ENCODE results near the gene SPTLC3. TPM values are rescaled to one million over a fixed set of nuclear protein-coding genes. Genes with fewer than 3 reads are reported as not detected.

The SPTLC3 gene
- polyA plus RNA-seq, 1 of the 3 experiments (the other 2 are of a cell fraction): 0.02 TPM

DNA sequence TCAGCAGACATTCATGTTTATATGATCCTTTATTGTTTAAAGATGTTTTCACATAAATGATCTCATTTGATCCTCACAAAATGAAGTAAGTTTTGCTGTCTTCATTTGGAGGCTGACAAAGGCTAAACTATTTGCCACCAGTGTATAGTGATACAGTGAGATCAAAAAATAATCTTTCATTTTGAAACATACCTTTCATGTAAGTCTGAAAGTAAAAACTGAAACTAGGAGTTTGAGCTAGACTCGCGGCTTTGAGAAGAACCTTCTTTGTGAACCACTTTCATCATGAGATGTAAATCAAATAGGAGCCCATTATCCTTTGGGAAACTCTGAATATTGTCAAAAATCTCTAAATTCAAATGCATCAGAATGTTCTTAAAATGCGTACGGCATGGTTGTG lies 40.3 kb upstream of the SPTLC3 start:
- DNase-seq: no peak
- POLR2A ChIA-PET: no interaction called here
- Histone ChIP-seq H3K27ac (ENCODE audit: low read depth in 2 of 2, low read length in 1 of 2) (no peak overlapping the region), H2AFZ (ENCODE audit: low read depth) (no peak overlapping the region), H3K79me2 (ENCODE audit: insufficient read depth) (no peaks in the 10 kb centered on the region), H4K20me1 (ENCODE audit: insufficient read depth) (no peaks in the 10 kb centered on the region), H3F3A (replicated peaks; ENCODE audit: insufficient read depth) (no peaks in the 10 kb centered on the region), H3K9ac (no peak overlapping the region), H3K4me2 (no peak overlapping the region), H3K9me2 (no peaks in the 10 kb centered on the region), H3K9me3 (no peaks in the 10 kb centered on the region), H3K4me1 (ENCODE audit: control insufficient read depth in 1 of 2, insufficient read depth in 2 of 2, low read depth in 1 of 2, low read length in 1 of 2) (no peaks in the 10 kb centered on the region), H3K27me3 (ENCODE audit: insufficient read depth) (no peaks in the 10 kb centered on the region), H3K4me3 (ENCODE audit: low read depth in 2 of 2, low read length in 1 of 2) (no peak overlapping the region), H3K36me3 (replicated peaks in 1 of 2; ENCODE audit: control insufficient read depth in 1 of 2, insufficient read depth in 2 of 2, low read length in 1 of 2) (no peaks in the 10 kb centered on the region)
- CTCF ChIA-PET: interaction anchor here (1.1 to 5.7 kb wide), 2 partner anchors 44 to 308 kb away, joined by 4 to 47 read pairs; no protein-coding TSS in a partner anchor
- TF ChIP-seq MXI1 (IDR thresholded peaks at IDR 0.05; ENCODE audit: low read depth, low read length): no peak
- no peak for TF ChIP-seq SMC3 (IDR thresholded peaks at IDR 0.05; ENCODE audit: low read depth, low read length)
- TF ChIP-seq ELF1 (IDR thresholded peaks at IDR 0.05): no peak
- no peak for TF ChIP-seq NRF1 (IDR thresholded peaks at IDR 0.05; ENCODE audit: low read depth, low read length)
- no peak for TF ChIP-seq USF2 (IDR thresholded peaks at IDR 0.05; ENCODE audit: borderline replicate concordance, low read depth, low read length)
- TF ChIP-seq JUND (IDR thresholded peaks at IDR 0.05): no peak
- no peak for TF ChIP-seq RCOR1 (IDR thresholded peaks at IDR 0.05; ENCODE audit: low read length)
- TF ChIP-seq TCF12 (IDR thresholded peaks at IDR 0.05): no peak
- TF ChIP-seq, protein P1, sequence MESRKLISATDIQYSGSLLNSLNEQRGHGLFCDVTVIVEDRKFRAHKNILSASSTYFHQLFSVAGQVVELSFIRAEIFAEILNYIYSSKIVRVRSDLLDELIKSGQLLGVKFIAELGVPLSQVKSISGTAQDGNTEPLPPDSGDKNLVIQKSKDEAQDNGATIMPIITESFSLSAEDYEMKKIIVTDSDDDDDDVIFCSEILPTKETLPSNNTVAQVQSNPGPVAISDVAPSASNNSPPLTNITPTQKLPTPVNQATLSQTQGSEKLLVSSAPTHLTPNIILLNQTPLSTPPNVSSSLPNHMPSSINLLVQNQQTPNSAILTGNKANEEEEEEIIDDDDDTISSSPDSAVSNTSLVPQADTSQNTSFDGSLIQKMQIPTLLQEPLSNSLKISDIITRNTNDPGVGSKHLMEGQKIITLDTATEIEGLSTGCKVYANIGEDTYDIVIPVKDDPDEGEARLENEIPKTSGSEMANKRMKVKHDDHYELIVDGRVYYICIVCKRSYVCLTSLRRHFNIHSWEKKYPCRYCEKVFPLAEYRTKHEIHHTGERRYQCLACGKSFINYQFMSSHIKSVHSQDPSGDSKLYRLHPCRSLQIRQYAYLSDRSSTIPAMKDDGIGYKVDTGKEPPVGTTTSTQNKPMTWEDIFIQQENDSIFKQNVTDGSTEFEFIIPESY (IDR thresholded peaks at IDR 0.05; ENCODE audit: borderline replicate concordance, low read depth): no peak
- TF ChIP-seq FOSL2 (IDR thresholded peaks at IDR 0.05; ENCODE audit: borderline replicate concordance, low read depth): no peak
- TF ChIP-seq SIN3A (IDR thresholded peaks at IDR 0.05; ENCODE audit: borderline replicate concordance, low read depth, low read length): no peak
- no peak for TF ChIP-seq FOXJ3 (CRISPR knock-in tag; IDR thresholded peaks at IDR 0.05)
- WGBS (ENCODE audit: low lambda C conversion rate): 42% methylated on average over 4 of the region's 4 CpGs

DNA sequence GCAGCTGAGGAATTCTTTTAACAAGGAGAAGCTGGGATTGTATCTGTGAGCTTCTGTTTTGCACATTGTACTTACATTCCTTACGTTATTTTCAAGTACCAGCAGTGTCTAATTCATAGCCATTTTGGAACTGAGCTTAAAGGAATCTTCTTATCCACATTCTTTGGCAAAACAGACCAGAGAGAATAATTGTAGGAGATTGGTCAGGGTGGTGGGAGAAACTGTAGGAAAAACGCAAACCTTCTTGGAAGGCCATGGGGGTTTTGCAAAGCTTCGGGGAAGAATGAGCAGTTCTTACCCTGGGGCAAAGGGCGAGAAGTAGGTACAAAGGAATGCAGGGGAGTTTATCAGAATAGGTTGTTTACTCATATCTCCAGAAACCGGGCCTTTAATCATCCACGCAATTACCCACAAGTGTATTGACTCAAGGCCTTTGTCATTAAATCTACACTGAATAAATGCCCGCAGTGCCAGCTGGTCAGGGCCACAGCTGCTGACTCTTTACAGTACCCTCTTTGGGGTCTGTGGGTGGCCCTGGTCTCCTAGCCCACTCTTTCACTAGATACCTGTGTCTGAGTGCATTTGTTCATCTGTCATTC lies 39.6 kb upstream of the SPTLC3 start:
- Histone ChIP-seq H3K4me2 (no peak overlapping the region), H3K9me2 (no peaks in the 10 kb centered on the region), H3K4me3 (ENCODE audit: low read depth in 2 of 2, low read length in 1 of 2) (no peak overlapping the region), H4K20me1 (ENCODE audit: insufficient read depth) (no peaks in the 10 kb centered on the region), H2AFZ (ENCODE audit: low read depth) (no peak overlapping the region), H3K79me2 (ENCODE audit: insufficient read depth) (no peaks in the 10 kb centered on the region), H3K27me3 (ENCODE audit: insufficient read depth) (no peaks in the 10 kb centered on the region), H3K9ac (no peak overlapping the region), H3K36me3 (replicated peaks in 1 of 2; ENCODE audit: control insufficient read depth in 1 of 2, insufficient read depth in 2 of 2, low read length in 1 of 2) (no peaks in the 10 kb centered on the region), H3K27ac (ENCODE audit: low read depth in 2 of 2, low read length in 1 of 2) (no peak overlapping the region), H3F3A (replicated peaks; ENCODE audit: insufficient read depth) (no peaks in the 10 kb centered on the region), H3K9me3 (no peaks in the 10 kb centered on the region), H3K4me1 (ENCODE audit: control insufficient read depth in 1 of 2, insufficient read depth in 2 of 2, low read depth in 1 of 2, low read length in 1 of 2) (no peaks in the 10 kb centered on the region)
- ChIA-PET CTCF (interaction anchor here (1.1 to 1.6 kb wide), 3 partner anchors 134 to 308 kb away, joined by 3 to 4 read pairs (median 4); no protein-coding TSS in a partner anchor), POLR2A (no interaction called here)
- DNase-seq: no peak
- WGBS (ENCODE audit: low lambda C conversion rate): 24% methylated on average over 7 of the region's 7 CpGs
- TF ChIP-seq FOXJ3 (CRISPR knock-in tag; IDR thresholded peaks at IDR 0.05): no peak
- TF ChIP-seq, protein P2, sequence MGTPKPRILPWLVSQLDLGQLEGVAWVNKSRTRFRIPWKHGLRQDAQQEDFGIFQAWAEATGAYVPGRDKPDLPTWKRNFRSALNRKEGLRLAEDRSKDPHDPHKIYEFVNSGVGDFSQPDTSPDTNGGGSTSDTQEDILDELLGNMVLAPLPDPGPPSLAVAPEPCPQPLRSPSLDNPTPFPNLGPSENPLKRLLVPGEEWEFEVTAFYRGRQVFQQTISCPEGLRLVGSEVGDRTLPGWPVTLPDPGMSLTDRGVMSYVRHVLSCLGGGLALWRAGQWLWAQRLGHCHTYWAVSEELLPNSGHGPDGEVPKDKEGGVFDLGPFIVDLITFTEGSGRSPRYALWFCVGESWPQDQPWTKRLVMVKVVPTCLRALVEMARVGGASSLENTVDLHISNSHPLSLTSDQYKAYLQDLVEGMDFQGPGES (IDR thresholded peaks at IDR 0.05; ENCODE audit: low read depth, low read length): no peak
- TF ChIP-seq RCOR1 (IDR thresholded peaks at IDR 0.05; ENCODE audit: low read length): no peak
- TF ChIP-seq, protein P1 (IDR thresholded peaks at IDR 0.05; ENCODE audit: borderline replicate concordance, low read depth): no peak
- no peak for TF ChIP-seq TAF1 (IDR thresholded peaks at IDR 0.05; ENCODE audit: borderline replicate concordance, low read depth, low read length)
- TF ChIP-seq POLR2AphosphoS5 (IDR thresholded peaks at IDR 0.05; ENCODE audit: low read depth, low read length): no peak
- TF ChIP-seq, protein P3, sequence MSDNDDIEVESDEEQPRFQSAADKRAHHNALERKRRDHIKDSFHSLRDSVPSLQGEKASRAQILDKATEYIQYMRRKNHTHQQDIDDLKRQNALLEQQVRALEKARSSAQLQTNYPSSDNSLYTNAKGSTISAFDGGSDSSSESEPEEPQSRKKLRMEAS (IDR thresholded peaks at IDR 0.05; ENCODE audit: low read depth): no peak
- no peak for TF ChIP-seq USF1 (IDR thresholded peaks at IDR 0.05; ENCODE audit: borderline replicate concordance, low read depth)
- no peak for TF ChIP-seq NRF1 (IDR thresholded peaks at IDR 0.05; ENCODE audit: low read depth, low read length)
- no peak for TF ChIP-seq EP300 (IDR thresholded peaks at IDR 0.05; ENCODE audit: borderline replicate concordance in 1 of 2, low read depth in 1 of 2, low read length in 1 of 2)
- no peak for TF ChIP-seq JUND (IDR thresholded peaks at IDR 0.05)

Measured in SK-N-SH (cell line).